HG02840 (cell line): ENCODE results near the gene DENND4A.
"Not testable (repeated sequence)": the region's sequence is repeated elsewhere in the genome, so short reads cannot be mapped to it uniquely, and the experiment has no call there.

Experiments used
- ATAC-seq: cut with Tn5 transposase; IDR thresholded peaks from one replicate; pipeline ENCODE4 v1.9.1; 2021; ENCODE audit warnings: mild to moderate bottlenecking, moderate library complexity, moderate number of reproducible peaks; ENCODE audit not compliant: unreplicated experiment, low FRiP score

Gene DENND4A

DNA sequence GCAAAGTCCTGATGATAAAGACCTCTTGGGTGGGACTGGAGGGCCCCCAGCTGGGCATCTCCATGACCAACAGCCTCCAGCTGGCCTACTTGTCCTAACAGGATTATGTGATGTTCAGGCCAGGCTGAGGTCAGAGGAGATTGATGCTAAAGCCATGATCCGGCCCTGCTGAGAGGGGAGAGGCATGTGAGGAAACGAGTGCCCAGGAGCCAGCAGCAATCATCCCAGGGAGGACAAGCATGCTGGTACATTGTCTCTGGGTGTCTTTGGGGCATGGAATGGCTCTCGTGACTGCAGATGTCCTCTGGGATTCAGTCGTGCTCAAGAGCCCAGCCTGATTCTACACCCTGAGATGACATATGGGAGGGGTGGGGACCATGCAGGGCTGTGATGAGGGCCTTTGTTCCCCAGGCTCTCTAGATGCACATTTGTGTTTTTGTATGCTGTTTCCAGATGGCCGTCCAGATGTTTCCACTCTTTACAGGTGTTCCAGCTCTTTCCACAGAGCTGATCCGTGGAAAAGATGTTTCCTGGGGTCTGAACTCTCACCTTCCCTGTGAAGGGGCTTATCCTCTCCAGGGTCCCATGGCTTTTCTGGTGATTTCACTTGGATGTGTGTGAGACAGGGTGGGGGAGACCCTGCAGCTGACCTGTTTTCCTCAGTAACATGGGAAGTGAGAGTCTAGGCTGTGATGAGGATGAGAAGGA lies 150.2 kb downstream of the DENND4A start:
- ATAC-seq = no peak

DNA sequence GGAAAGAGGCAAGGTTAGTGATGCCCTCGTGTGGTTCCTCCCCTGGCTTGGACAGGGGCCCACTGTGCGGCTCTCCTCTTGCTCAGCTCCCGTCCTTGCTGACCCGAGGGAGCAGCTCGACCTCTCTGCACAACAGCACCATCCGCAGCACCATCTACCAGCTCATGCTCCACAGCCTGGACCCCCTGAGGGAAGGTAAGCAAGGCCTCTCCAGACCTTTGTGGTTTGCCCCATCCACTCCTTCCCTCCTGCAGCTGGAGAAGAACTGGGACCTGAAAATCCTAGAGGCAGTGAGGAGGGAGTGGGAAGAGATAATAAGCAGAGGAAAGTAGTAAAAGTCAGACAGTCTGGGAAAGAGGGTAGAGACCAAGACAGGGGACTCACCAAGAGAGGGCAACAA lies 152.6 kb downstream of the DENND4A start:
- ATAC-seq = no peak

DNA sequence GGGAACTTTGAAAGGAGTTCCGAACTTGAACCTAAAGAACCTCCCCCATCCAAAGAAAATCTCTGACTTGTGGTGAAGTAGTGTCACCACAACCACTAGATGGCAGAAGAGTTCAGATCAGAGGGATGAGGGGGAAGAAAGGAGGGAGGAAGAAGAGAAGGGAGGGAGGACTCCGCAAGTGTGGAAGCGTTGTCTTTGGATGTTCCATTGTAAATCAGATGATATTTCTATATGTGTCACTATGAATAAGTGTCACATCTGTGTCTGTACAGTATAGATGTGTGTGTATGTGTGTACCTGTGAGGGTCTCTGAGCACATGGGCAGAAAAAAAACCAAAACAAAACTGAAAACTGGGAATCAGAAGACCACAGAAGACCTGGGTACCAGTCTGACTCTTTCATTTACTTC lies 153.4 kb downstream of the DENND4A start:
- ATAC-seq = no peak

DNA sequence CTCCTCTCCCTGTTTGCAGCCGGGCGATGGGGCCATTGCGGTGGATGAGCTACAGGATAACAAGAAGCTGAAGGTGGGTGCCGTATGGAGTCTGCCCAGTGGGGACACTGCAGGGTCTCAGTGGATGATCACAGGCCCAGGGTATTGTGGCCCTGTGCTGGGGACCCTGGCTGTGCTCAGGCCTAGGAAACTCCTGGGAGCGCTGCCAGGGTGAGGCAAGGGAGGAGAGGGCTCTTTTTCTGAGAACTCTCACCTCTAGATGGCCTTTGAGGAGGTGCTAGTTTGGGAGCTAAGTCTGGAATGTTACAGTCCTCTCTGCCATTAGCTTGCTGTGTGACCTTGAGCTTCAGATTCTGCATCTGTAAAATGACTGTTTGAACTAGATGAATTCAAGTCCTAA lies 154.0 kb downstream of the DENND4A start:
- no peak for ATAC-seq

DNA sequence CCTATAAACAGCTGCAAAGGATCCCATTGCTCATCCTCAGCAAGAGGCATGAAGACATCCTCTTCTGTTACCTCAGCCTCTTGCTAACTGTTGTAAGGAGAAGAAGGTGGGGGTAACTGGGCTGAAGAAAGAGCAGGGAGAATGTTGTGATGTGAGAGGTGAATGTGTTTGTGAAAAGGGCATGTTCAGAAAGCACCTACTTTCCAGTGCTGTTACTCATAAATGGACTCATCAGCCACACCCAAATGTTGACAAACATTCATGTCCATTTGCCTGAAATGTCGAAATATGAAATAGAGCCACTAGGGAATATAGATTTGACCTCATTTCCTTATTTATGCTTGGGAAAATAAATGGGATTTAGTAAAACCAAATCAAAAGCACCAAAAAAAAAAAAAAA lies 157.7 kb downstream of the DENND4A start:
- no peak for ATAC-seq

DNA sequence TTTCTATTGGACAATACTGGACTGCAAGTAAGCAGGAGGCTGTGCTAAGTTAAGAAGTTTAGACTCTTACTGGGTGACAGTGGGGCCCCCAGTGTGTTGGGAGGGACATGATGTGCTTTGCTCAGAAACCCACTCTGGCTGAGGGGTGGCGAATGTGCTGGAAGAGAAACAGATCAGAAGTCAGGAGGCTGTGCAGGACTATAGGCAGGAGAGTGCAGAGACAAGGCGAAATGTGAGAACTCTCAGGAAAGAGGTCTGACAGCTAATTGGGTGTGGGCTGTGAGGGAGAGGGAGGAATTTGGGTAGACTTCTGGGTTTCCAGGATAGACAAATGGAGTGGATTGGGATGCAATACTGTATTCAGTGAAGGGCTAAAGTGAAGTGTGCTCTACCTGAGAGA lies 158.3 kb downstream of the DENND4A start:
- ATAC-seq = no peak

DNA sequence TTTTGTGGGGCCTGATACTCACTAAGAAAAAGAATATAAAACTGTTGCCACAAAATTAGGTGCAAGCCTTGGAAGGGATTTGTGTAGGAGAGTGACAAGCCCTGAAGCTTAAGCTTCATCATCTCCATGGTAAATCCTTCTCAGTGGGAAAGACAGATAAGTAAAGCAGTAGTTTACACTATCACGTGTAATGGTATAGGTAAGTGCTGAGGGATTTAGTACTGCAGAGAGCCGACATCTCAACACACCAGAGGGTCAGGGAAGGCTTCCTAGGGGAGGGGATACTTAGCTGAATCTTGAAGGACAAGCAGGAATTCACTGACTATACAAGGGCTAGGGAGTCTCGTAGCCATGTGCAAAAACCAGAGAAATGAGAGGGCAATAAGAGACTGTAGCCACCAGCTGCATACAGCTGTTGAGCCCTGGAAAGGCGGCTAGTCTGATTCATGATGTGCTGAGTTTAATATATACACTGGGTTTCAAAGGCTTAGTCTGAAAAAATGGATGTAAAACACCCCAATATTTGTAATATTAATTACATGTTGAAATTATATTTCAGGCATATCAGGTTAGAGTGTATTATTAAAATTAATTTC lies 159.2 kb downstream of the DENND4A start:
- no peak for ATAC-seq

DNA sequence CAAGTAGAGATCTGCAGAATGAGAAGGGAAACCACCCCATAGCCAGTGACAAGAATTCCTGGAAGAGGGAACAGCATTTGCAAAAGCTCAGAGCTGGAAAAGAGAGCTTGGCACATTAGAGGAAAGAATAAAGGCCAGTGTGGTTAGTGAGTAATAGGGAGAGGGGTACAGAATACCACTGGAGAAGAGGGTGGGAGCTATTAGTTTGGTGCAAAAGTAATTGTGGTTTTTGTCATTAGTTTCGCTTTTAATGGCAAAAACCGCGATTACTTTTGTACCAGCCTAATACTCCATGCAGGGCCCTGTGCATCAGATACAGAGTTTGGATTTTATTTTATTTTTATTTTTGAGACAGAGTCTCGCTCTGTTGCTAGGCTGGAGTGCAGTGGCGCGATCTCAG lies 160.6 kb downstream of the DENND4A start:
- ATAC-seq = no peak

DNA sequence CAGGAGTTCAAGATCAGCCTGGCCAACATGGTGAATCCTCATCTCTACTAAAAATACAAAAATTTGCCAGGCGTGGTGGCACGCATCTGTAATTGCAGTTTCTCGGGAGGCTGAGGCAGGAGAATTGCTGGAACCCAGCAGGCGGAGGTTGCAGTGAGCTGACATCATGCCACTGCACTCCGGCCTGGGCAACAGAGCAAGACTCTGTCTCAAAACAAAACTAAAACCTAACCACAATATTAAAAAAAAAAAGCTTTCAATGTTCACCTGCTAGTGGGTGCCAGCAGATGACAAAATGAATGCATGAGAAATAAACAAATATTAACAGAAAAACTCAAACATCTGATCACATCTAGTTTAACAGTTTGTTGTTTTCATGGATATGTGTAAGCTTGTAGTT lies 161.3 kb downstream of the DENND4A start:
- ATAC-seq = no peak

DNA sequence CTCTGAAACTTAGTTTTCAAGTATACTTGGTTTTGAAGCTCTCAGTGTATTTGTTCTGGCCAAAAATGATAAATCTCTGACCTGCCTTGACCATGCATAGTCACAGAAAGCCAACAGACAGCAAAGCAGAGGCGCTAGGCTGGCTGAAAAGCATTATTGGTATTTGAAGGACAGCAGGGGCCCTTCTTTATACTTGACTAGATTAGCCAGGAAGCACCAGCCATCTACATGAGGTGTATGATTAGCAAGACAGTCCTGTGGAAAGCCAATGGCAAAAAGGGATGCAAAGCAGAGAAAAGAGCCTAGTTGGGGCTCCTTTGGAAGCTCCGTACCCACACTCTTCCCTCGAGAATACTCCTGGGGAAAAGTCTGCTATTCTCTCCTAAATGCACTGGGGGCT lies 162.5 kb downstream of the DENND4A start:
- ATAC-seq = no peak

DNA sequence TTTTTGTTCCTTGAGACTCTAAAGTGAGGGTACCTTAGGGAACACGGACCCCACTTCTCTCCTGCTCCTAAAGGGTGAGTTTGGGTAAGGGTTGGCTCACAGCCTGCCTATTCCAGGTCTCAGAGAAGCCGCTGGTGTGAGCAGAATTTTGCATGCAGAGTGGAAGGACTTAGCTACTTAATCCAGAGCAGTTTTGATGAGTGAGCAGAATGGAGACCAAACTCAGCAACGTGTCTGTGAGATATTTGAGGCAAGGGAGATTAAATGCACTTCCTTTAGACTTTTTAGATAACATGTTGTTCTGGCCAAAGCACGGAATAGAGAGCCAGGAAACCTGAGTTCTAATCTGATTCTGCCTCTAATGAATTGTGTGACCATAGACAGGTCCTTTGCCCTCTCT lies 165.2 kb downstream of the DENND4A start:
- no peak for ATAC-seq

DNA sequence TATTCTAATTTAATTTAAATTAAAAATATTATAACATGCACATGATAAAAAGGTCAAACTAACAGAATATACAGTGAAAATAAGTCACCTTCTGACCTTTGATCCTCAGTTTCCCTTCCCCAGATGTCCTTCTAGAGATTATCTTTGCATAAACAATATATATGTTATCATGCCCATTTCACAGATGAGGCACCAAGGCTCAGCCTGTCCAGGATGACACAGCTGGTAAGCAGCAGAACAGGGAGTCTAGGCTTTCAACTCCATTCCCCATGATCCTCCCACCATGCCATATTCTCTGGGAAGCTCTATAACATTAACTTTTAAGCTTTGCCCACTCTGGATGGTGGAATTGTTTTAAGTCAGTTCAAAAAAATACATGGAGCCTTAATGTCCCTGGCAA lies 169.0 kb downstream of the DENND4A start:
- ATAC-seq = no peak

DNA sequence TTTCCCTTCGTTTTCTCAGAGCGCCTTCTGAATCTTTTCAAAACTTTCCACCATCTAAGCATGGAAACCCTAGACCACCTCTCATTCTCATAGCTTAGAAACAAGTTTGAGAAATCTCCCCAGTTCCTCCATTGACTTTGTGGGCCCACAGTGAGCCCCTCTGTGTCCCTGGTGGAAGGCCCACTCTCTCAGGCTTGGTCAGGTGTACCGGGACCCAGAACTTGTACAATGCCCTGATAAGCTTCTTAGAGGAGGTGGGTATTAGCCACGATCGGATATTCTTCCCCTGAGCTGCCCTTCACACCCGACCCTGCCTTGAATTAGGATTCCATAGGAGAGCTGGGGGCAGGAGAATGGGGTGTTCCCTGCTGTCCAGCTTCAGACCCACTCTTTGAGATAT lies 170.5 kb downstream of the DENND4A start, which contains the start of gene SLC24A1:
SLC24A1 (plus strand) TSS at position 301 of the 400 bp plus-strand sequence. CDS start 2,143 bp downstream, outside the sequence.
- no peak for ATAC-seq

DNA sequence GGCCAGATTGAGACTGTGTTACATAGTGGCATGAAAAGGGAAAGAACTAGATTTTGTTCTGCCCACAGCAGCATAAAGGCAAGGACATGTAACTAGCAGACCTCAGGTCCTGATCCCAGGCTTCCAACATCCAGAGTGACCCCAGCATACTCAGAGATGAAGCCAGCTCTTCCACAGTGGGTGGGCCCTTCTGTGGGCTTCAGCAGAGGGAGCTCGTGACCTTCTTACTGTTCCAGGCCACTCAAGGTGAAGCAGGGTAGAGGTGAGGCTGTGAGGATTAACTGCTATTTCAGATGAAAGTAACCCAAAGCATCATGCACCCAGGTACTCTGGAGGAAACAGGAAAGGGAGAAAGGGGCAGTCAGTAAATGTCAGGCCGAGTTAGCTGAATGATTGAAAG lies 171.3 kb downstream of the DENND4A start:
- no peak for ATAC-seq

DNA sequence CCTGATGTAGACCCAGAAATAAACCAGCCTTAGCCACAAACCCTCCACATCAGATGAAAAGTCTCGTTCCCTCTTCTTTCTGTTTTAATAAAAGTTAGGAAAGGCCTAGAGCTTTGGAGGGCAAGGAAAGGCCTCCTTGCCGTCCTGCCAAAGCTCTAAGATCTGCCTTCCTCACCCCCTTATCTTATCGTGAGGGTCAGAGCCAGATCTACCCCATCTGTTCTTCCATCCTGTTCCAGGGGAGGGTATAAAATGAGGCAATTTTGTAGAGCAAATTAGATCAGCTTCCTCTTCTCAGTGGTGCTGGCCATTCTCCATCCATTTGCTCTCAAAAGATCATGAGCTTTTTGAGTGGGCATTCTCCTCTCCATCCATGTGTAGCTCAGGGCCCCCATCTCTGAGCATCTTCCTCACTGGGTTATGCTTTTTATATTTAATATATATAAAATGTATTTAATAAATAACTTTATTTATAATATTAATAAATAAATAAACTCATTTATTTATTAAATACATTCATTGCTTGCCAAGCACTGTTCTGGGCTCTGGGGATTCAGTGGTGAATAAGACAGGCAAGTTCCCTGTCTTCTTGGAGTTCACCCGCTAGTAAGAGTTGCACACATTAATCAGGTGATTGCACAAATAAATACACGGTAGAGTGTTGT lies 172.3 kb downstream of the DENND4A start:
- no peak for ATAC-seq

DNA sequence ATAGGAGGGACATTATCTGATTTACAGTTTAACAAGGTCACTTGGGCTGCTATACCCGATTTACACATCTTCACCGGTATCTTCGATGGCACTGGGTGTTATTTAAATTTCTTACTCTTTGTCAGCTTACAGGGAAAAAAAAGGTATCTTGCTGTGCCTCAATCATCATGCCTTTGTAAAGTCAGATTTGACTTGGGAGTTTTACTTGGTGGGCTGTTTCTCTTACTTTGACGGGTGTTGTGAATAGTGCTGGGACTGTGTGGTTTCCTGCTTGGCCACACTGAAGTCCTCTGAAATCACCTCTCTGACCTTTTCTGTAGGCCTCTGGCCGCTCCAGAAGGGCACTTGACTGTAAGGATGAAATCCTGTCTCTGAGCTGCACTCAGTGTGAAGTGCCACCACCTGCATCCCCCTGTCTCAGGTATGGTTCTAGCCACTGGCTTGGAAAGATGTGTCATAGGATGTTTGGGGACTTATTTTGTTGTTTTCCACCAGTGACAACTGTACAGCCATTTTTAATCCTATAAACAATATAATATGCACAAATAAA lies 173.5 kb downstream of the DENND4A start:
- ATAC-seq = no peak

DNA sequence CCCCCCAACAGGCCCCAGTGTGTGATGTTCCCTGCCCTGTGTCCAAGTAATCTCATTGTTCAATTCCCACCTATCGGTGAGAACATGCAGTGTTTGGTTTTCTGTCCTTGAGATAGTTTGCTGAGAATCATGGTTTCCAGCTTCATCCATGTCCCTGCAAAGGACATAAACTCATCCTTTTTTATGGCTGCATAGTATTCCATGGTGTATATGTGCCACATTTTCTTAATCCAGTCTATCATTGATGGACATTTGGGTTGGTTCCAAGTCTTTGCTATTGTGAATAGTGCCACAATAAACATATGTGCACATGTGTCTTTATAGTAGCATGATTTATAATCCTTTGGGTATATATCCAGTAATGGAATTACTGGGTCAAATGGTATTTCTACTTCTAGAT lies 176.2 kb downstream of the DENND4A start:
- ATAC-seq = not testable (repeated sequence)

DNA sequence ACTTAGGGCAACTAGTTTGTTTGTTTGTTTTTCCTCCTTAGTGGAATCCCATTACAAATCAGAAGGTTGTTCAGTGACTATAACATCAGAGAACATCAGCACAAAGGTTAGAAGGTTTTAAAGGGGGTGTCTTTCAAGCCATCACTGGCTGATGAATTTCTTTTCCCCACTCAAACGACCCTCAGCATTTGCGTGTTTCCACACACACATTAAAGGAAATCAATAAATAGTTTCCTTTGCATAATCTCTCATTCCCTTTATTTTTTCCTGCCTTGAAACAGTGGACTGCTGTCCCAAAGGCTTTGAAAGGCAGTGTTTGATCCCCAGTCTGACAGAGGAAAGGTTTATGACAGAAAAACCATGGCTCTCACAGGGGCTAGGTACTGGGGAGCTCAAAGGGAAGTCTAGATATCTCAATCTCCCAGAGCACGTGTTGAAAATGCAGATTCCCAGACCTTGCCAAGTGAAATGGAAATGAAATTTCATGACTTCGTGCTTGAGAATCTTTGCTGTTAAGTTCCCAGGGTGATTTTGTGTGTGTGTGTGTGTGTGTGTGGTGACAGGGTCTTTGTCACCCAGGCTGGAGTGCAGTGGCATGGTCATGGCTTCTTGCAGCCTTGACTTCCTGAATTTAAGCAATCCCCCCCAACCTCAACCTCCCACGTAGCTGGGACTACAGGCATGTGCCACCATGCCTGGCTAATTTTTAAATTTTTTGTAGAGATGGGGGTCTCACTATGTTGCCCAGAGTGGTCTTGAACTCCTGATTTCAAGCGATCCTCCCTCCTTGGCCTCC lies 178.9 kb downstream of the DENND4A start:
- no peak for ATAC-seq

DNA sequence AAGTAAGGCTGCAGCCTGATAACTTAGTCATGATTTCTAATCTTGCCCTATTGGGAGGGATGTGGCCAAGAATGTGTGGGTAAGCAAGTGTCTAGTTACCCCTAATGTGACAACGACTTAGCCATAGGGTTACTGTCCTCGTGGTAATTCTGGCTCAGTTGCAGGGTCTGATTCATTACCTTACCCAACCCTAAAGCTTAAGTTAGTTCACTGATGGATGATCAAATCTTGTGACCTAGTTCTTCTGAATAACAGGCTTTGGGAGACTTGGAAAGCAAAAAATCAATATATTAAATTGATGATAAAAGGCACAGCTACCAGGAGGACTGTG lies 179.5 kb downstream of the DENND4A start:
- ATAC-seq = no peak

DNA sequence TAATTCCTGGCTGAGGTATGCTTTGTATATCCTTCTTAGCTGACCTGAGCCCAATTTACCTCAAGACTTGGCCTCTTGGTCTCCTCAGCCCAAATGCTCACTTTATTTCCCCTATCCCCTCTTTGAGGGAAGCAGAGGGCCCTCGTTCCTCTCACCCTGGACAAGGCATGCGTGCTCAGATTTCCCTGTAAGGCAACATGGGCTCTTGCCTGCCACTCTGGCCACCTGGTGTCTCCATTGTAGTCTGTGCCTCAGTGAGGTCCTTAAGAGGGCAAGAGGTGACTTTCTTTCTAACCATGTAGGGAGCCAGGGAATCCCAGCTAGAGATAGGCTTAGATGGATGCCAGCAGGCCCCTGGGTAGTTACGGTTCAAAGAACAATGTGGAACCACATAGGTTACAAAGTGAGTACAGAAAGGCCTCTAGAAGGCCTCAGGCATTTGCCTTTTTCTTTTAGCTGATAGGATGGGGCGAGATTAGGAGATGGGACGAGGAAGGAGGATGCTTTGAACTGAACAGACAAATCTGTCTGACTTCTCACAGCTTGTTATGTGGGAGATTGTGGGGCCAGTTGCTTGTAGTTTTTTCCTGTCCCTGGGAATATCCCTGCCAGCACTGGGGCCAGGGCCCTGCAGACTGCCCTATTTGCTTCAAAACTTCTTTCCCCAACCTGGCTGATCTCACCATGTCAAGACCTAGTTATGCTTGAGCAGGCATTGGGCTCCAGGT lies 180.0 kb downstream of the DENND4A start:
- ATAC-seq = no peak
